NB4 (cell line): ENCODE measurements around the gene TXNRD2.

Experiments used
- DNase-seq: peaks from one replicate; pipeline ENCODE4 v3.0.0; 2010; ENCODE audit warnings: low read depth
- H3K4me3 ChIP-seq: one replicate; pipeline ENCODE4 v1.5.1; 2011; ENCODE audit warnings: mild to moderate bottlenecking, low read depth, low read length, moderate library complexity
- CTCF ChIP-seq: IDR thresholded peaks from one replicate; pipeline ENCODE4 v1.5.1; 2012; ENCODE audit warnings: low read depth, low read length
- MAX ChIP-seq: IDR thresholded peaks from 2 replicates; pipeline ENCODE4 v1.6.1; 2011; ENCODE audit warnings: low read depth, low read length
- MYC ChIP-seq: IDR thresholded peaks from 2 replicates; pipeline ENCODE4 v1.6.1; 2011; ENCODE audit warnings: low read depth, low read length
- POLR2A ChIP-seq: IDR thresholded peaks from 2 replicates; pipeline ENCODE4 v1.6.1; 2011; ENCODE audit warnings: mild to moderate bottlenecking; ENCODE audit not compliant: insufficient read length; ENCODE audit errors: extremely low read depth

Gene TXNRD2

GRCh38 chr22:19933341-19934241 lies 8.0 kb downstream of the TXNRD2 start:
- TF ChIP-seq MYC (no peak), POLR2A (no peak), CTCF (no peak), MAX (no peak)
- H3K4me3 ChIP-seq, result no peak overlapping the region
- DNase-seq, result no peak

GRCh38 chr22:19932367-19933206 lies 9.0 kb downstream of the TXNRD2 start:
- no peak overlapping the region for H3K4me3 ChIP-seq
- DNase-seq, result no peak
- TF ChIP-seq MYC, result no peak

GRCh38 chr22:19931514-19931913 lies 10.1 kb downstream of the TXNRD2 start:
- DNase-seq, result no peak
- H3K4me3 ChIP-seq, result no peak overlapping the region
- TF ChIP-seq MAX (no peak), CTCF (no peak), POLR2A (no peak), MYC (no peak)

GRCh38 chr22:19930551-19931486 lies 10.8 kb downstream of the TXNRD2 start:
- DNase-seq, result no peak
- TF ChIP-seq POLR2A, result no peak
- no peak for TF ChIP-seq MAX
- no peak for TF ChIP-seq CTCF
- TF ChIP-seq MYC, result no peak
- no peak overlapping the region for H3K4me3 ChIP-seq

- no peak overlapping the region for H3K4me3 ChIP-seq
- DNase-seq, result no peak
- no peak for TF ChIP-seq MAX
- no peak for TF ChIP-seq POLR2A
- no peak for TF ChIP-seq MYC
- no peak for TF ChIP-seq CTCF
Observed at GRCh38 chr22:19929586-19930550, 11.8 kb downstream of the TXNRD2 start.
